ENCODE measurements around the gene SYTL3. TPM values are rescaled to one million over a fixed set of nuclear protein-coding genes. Genes with fewer than 3 reads are reported as not detected.
"Not testable (repeated sequence)": the region's sequence is repeated elsewhere in the genome, so short reads cannot be mapped to it uniquely, and the experiment has no call there.

Gene SYTL3
- total RNA-seq, 4 donors from 2014 or later, result 1.8 to 5.7 (median 2.9) TPM

- no peak overlapping the region for H3K4me3 ChIP-seq (ENCODE audit: low read depth, poor library complexity, severe bottlenecking)
- WGBS, 2 donors, result 81 to 84% methylated on average over 3 of the region's 3 CpGs
- TF ChIP-seq POLR2A (IDR thresholded peaks at IDR 0.05) (no peak), CTCF (IDR thresholded peaks at IDR 0.05) (no peak)
- no peak for DNase-seq (ENCODE audit: low spot score in 2 of 2)
- intact Hi-C loops (cut with DNase I; ENCODE audit: low total_unique reads), result no loop called here
Measured at GRCh38 chr6:158611039-158611438, 38.8 kb upstream of the SYTL3 start.

- DNase-seq (ENCODE audit: low spot score in 2 of 2), result no peak
- 84 to 87% methylated on average over 14 of the region's 14 CpGs for WGBS, 2 donors
- H3K4me3 ChIP-seq (ENCODE audit: low read depth, poor library complexity, severe bottlenecking), result no peak overlapping the region
- TF ChIP-seq CTCF (IDR thresholded peaks at IDR 0.05), result no peak
- intact Hi-C loops (cut with DNase I; ENCODE audit: low total_unique reads), result no loop called here
Measured at GRCh38 chr6:158611541-158612370, 38.1 kb upstream of the SYTL3 start.

GRCh38 chr6:158614606-158615005 is 35.2 kb upstream of the SYTL3 start:
- 94 to 97% methylated on average over 3 of the region's 3 CpGs for WGBS, 2 donors
- H3K4me3 ChIP-seq (ENCODE audit: low read depth, poor library complexity, severe bottlenecking); DNase-seq (ENCODE audit: low spot score in 2 of 2); intact Hi-C loops (cut with DNase I; ENCODE audit: low total_unique reads): not testable (repeated sequence)

- 91 to 96% methylated on average over 3 of the region's 3 CpGs for WGBS, 2 donors
- H3K4me3 ChIP-seq (ENCODE audit: low read depth, poor library complexity, severe bottlenecking); DNase-seq (ENCODE audit: low spot score in 2 of 2); intact Hi-C loops (cut with DNase I; ENCODE audit: low total_unique reads): not testable (repeated sequence)
Measured at GRCh38 chr6:158618289-158618688, 31.6 kb upstream of the SYTL3 start.

- no peak for TF ChIP-seq POLR2A (IDR thresholded peaks at IDR 0.05)
- no peak for TF ChIP-seq CTCF (IDR thresholded peaks at IDR 0.05)
- no peak overlapping the region for H3K4me3 ChIP-seq (ENCODE audit: low read depth, poor library complexity, severe bottlenecking)
- peak in 1 of 2 donors; percentile 63 for DNase-seq (ENCODE audit: low spot score in 2 of 2)
- 86 to 89% methylated on average over 17 of the region's 17 CpGs for WGBS, 2 donors
- intact Hi-C loops (cut with DNase I; ENCODE audit: low total_unique reads), result no loop called here
Measured at GRCh38 chr6:158619922-158620801, 29.7 kb upstream of the SYTL3 start.

GRCh38 chr6:158620963-158621693 is 28.7 kb upstream of the SYTL3 start:
- peak in 1 of 2 donors; percentile 81 for DNase-seq (ENCODE audit: low spot score in 2 of 2)
- intact Hi-C loops (cut with DNase I; ENCODE audit: low total_unique reads), result no loop called here
- no peak for TF ChIP-seq POLR2A (IDR thresholded peaks at IDR 0.05)
- no peak for TF ChIP-seq CTCF (IDR thresholded peaks at IDR 0.05)
- WGBS, 2 donors, result 83 to 87% methylated on average over 12 to 13 of the region's 13 CpGs
- no peak overlapping the region for H3K4me3 ChIP-seq (ENCODE audit: low read depth, poor library complexity, severe bottlenecking)

All from lower leg skin (tissue), 4 donors.